GM21423 (cell line): ENCODE measurements around the gene ZCCHC2.

Experiments used
- ATAC-seq: cut with Tn5 transposase; IDR thresholded peaks from one replicate; pipeline ENCODE4 v1.9.1; 2021; ENCODE audit warnings: mild to moderate bottlenecking, moderate library complexity; ENCODE audit not compliant: unreplicated experiment

ZCCHC2 gene

GRCh38 chr18:62574776-62575175 is 52.0 kb downstream of the ZCCHC2 start:
- no peak for ATAC-seq

GRCh38 chr18:62576271-62576670 is 53.4 kb downstream of the ZCCHC2 start:
- no peak for ATAC-seq

GRCh38 chr18:62576845-62577512 is 54.2 kb downstream of the ZCCHC2 start:
- ATAC-seq = no peak

GRCh38 chr18:62577765-62578164 is 54.9 kb downstream of the ZCCHC2 start:
- no peak for ATAC-seq

GRCh38 chr18:62578980-62579511 is 56.2 kb downstream of the ZCCHC2 start:
- ATAC-seq = no peak

GRCh38 chr18:62583376-62583775 is 60.6 kb downstream of the ZCCHC2 start:
- no peak for ATAC-seq

- peak; percentile 81 for ATAC-seq
Observed at GRCh38 chr18:62584241-62585120, 61.7 kb downstream of the ZCCHC2 start.

- ATAC-seq = peak; percentile 19
Observed at GRCh38 chr18:62585274-62586150, 62.7 kb downstream of the ZCCHC2 start.

- peak; percentile 49 for ATAC-seq
Observed at GRCh38 chr18:62586151-62586774, 63.4 kb downstream of the ZCCHC2 start.

GRCh38 chr18:62586781-62587487 is 64.1 kb downstream of the ZCCHC2 start:
- no peak for ATAC-seq

GRCh38 chr18:62587689-62588088 is 64.9 kb downstream of the ZCCHC2 start:
- ATAC-seq = no peak

- no peak for ATAC-seq
Observed at GRCh38 chr18:62588217-62588616, 65.4 kb downstream of the ZCCHC2 start.

- no peak for ATAC-seq
Observed at GRCh38 chr18:62590799-62591590, 68.2 kb downstream of the ZCCHC2 start.

- ATAC-seq = no peak
Observed at GRCh38 chr18:62596145-62597005, 73.5 kb downstream of the ZCCHC2 start.

GRCh38 chr18:62601871-62602270 is 79.0 kb downstream of the ZCCHC2 start:
- no peak for ATAC-seq

GRCh38 chr18:62602706-62603105 is 79.9 kb downstream of the ZCCHC2 start:
- ATAC-seq = no peak

- no peak for ATAC-seq
Observed at GRCh38 chr18:62603211-62603610, 80.4 kb downstream of the ZCCHC2 start.

- no peak for ATAC-seq
Observed at GRCh38 chr18:62603979-62604378, 81.2 kb downstream of the ZCCHC2 start.
